HG02981 (cell line): ENCODE measurements around the gene FCRL2.

ENCODE experiments used
- ATAC-seq: cut with Tn5 transposase; IDR thresholded peaks from one replicate; pipeline ENCODE4 v1.9.1; 2021; ENCODE audit warnings: mild to moderate bottlenecking, moderate library complexity; ENCODE audit not compliant: unreplicated experiment

The FCRL2 gene, protein sequence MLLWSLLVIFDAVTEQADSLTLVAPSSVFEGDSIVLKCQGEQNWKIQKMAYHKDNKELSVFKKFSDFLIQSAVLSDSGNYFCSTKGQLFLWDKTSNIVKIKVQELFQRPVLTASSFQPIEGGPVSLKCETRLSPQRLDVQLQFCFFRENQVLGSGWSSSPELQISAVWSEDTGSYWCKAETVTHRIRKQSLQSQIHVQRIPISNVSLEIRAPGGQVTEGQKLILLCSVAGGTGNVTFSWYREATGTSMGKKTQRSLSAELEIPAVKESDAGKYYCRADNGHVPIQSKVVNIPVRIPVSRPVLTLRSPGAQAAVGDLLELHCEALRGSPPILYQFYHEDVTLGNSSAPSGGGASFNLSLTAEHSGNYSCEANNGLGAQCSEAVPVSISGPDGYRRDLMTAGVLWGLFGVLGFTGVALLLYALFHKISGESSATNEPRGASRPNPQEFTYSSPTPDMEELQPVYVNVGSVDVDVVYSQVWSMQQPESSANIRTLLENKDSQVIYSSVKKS

DNA sequence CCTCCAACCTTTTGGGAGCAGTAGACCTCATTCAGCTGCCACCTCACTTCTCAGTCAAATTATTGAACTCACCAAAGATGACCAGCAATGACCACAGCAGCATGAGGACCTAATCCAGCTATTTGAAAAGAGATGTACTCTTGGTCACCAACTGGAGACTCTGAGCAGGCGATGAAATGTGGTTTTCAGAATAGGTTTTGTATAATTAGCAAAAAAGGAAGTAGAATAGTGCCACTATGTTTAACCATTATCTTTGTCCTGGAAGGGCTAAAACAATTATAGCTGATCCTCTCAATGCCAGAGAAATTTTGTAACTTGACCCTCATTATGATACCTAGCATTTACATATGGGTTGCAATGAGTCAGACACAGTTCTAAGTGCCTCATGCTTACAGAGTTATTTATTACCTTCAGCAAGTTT, at the start of gene FCRL2:
TSS of gene FCRL2 (minus strand) at position 162 of the 421 bp plus-strand sequence. CDS start at position 103, 59 bp downstream.
- peak; percentile 75 for ATAC-seq

DNA sequence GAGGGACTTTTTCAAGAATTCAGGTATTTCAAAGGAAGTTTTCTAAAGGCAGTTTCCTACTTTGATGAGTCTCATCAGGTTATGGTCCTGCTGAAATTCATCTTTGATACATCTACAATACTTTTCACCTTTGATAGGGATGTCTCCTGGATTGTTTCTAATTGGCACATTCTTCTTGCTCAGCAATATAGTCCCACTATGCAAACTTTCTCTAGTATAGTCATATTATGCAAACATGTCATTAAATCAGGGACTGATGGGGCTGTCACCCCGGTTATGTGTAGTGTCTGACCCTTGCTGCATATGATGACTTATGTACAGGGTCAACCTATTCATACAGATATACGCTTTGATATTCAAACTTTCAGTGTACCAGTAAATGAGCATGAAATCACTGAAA, 43.4 kb upstream of the FCRL2 start:
- no peak for ATAC-seq

DNA sequence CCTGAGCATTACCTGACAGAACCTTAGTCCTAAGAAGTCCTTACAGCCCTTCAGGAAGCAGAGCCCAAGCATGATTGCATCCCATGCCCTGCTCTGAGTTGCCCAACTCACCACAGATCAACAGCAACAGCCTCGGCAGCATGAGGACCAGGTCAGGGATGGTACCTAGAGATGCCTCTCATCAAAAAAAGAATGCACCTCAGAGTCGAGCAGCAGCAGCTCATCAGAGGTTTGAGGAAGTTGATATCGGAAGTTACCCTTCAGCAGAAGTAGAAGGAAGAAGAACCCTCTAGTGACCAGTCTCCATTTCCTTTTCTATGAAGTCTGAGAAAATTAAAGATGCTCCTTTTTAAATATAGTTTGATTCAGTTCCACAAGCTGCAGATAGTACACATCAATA, 43.0 kb upstream of the FCRL2 start, which contains the start of gene FCRL1:
TSS of gene FCRL1 (minus strand) at position 225 of the 400 bp plus-strand sequence. CDS start at position 142, 83 bp downstream.
- no peak for ATAC-seq

DNA sequence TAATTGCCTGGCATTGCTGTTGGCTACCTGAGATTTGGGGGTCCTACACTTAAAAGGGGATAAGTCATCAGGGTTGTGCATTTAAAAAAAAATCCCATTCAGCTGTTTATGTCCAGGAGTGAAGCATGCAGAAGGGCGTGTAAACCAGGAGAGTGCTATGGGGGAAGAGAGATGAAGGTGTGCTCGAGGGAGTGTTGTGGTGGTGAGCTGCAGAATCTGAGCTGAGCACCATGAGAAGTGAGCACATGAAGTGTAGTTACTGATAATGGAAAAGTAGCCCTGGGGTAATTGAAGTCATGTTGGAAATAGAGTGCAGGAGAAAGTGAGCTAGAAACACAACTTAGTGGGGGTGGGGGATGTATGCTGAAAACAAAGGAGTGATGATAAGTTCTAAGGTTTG, 42.3 kb upstream of the FCRL2 start:
- no peak for ATAC-seq

DNA sequence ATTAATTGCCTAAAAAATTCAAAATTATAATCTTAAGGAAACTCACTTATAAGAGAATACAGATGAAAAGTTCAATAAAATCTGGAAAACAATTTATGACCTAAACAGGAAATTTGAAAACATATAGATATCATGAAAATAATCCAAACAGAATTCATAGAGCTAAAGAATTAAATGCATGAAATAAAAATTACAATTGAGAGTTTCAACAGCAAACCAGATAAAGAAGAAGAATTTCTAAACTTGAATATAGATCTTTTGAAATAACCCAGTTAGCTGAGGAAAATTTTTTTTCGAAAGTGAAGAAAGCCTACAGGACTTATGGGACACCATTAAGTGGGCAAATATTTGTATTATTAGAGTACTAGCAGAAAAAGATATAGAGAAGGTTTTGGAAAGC, 36.3 kb upstream of the FCRL2 start:
- no peak for ATAC-seq

DNA sequence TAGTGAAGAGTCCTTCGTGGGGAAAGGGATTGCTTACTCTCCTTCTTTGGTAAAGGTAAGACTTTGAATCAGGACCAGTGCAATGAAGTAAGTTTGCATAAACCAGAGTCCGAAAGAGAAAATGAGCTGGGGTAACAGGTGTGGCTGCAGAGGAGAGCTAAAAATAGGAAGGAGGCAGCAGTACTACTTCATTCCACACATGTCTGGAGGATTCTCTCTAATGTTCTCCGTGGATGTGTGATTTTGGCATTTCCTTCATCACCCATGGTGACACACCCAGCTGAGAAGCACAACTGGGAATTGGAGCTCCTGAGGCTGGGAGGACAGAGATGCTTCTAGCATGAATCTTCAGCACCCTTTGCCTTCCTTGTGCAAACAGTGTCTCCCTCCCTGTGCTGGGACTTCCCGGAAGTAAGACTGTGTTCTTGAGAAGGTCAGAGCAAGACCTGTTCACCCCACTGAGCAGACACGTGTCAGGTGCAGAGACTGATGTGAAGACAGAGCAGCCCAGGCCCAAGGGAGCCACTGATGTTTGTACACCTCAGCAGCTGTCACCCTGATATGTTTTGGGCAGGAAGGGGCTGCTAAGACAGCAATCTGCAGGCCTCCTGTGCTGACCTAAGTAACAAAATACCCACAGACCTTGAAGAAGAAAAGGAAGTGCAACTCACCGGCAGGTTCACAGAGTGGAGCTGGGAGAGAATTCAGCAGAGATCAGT, 29.7 kb upstream of the FCRL2 start:
- peak; percentile 87 for ATAC-seq

DNA sequence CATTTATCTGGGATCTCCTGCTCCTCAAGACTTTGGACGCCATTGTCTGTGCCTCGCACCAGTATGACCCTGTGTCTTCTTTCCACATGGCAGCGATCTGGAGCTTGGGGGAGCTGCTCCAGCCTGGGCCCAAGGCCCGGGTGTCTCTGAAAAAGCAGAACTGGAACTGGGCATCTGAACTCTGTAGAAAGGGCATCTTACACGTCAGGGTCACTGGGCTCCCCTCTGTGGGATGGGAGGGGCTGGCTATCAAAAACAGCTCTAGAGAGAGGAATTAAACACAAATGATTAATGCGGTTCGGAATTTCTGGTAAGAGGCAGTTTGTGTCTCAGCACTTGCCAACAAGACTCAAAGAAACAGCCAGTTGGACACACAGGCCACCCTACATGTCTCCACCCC, 26.9 kb upstream of the FCRL2 start:
- ATAC-seq = no peak

DNA sequence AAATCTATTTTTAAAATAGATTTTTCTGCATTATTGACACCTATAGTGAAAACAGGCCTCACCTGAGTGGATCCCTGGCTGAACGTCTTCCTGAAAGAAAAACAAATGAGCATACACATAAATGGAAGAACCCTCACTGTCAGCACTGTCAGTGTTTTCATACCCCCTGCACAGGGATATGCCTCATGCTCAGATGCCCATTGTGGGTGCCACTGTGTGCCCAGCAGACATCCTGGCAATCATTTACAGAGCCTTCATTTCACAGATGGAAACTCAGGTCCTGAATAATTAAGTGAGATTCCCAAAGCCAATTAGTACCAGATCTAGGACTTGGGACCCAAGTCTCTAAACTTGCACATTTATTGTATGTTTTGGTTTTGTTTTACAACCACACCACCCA, 23.1 kb upstream of the FCRL2 start:
- ATAC-seq = no peak

DNA sequence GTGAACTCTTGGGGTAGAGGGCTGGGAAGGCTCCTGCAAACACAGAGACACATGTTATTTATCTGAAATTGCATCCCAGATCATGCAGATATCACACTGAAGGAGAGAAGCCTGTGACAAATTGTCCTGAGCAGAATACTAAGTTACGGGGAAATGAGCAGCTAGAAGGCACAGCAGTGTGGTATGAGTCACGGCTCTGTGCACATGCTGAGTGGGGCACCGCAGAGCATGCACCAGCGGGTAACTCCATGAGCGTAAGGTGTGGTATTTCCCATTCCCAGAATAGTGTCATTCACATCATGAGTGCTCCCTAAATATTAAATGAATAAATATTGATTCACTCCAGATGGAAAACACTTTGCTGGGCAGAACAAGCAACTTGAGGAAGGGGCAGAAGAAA, 21.3 kb upstream of the FCRL2 start:
- ATAC-seq = no peak

DNA sequence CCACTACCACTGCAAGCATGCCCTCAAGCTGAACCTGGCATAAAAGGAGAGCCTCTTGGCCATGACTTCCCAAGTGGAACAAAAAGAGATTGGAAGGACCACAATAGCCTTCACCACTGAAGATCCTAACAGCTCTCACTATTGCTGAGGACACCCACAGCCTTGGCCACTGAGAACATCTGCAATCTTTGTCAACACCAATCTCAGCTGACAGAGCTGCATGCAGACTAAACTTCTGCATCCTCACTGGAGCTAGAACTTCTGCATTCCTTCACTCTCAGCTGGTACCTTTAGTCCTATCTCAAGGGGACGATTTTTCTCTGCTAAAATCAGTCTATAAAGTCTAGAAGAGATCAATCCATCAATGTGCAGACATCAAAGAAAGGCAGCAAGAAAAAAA, 8.3 kb upstream of the FCRL2 start:
- no peak for ATAC-seq

DNA sequence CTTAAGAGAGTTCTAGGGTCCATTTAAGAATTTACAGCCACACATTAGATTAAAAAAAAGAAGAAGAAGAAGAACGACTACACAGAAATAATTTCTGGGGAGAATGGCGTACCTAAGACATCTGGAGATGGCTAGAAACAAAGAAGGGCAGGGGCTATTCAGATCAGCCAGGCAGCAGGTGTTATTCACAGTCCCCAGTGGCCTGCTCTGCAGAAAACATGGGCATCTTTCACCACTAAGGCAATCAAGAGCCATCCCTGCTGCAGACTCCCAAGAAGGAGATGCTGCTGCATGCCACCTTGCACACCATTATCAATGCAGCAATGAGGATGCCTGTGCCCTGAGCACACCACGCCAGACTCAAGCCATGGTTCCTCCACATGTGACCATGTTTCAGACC, 7.9 kb upstream of the FCRL2 start:
- no peak for ATAC-seq

DNA sequence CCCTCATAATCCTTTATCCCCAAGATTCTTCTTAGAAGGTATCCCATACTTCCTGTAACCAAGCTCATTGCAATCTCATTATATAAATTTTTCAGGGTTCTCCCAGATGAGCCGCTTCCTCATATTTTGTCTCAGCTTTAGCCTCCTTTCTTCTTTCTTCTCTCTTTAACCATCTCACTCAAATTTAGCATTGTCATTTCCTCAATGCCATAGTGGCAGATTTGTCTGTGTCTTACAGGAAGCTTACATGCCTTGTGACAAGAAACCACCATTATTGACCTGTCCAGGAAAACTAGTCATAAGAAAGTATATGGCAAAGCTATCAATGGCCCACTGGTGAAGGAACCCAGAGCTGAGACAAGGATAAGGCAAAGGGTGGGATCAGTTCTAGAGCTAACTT, 6.0 kb upstream of the FCRL2 start:
- no peak for ATAC-seq

DNA sequence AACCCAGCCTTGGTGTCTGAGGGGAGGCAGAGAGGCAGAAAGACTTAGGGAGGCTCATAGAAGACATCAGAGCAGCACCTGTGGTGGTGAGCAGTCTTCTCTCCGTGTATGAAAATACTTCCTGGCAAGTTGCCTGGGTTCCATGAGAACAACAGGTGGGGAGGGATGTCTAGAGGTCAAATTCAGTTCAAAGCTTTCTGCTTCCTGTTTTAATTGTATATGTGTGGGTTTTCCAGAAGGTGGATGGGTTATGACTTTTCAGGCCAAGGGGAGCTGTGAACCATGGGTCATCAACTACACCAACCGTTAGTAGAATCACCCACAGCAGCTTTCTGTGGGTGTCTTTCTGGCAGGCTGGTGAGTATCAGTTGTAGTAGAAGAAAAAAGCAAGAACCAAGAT, 4.1 kb upstream of the FCRL2 start:
- peak; percentile 57 for ATAC-seq

DNA sequence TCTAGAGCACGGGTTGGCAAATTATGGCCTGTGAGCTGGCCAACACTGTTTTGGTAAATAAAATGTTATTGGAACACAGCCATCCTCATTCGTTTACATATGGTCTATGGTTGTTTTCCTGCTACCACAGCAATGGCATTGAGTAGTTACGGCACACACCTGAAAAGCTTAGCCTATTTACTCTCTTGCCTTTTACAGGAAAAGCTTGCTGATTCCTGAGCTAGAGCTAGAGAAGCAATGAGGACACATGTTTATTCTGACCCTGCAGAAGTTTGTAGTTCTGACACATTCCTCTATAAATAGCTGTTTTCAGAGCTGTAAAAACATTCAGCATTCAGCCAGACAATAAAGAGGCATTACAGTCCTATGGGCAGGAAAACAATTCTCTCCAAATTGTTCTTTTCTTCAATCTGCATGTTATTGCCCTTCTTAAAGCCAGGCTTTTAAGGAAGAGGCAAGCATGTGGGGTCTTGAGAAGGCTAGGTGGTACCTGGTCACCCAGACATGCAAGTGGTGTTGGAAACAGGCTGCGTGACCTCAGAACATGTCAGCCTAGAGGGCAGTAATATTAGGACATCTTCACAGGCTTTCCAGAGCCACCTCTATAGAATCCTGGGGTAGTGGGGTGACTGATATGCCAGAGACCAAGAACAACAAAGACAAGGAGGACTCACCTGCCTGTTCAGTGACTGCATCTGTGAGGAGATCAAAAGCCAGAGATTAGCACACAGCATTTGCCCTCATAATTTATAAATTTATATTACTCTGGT, 1.6 kb downstream of the FCRL2 start:
- ATAC-seq = no peak

DNA sequence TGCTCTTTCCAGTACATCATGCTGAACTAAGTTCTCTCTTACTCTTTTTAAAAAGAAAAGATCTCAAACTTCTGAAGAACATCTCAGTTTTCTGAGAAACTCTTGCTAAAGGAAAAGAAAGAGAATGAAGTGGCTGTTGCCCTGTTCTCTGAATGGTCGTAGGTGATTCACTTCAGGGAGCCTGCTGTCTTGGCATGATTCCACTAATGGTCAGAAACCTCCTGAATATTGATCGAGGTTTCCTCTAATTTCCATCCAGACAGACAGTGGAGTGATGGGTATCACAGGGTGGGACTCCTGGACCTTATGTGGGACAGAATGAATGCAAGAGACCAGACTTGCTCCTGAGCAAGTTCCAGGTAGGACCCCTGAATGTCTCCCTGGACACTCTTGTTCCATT, 2.5 kb downstream of the FCRL2 start:
- ATAC-seq = no peak

DNA sequence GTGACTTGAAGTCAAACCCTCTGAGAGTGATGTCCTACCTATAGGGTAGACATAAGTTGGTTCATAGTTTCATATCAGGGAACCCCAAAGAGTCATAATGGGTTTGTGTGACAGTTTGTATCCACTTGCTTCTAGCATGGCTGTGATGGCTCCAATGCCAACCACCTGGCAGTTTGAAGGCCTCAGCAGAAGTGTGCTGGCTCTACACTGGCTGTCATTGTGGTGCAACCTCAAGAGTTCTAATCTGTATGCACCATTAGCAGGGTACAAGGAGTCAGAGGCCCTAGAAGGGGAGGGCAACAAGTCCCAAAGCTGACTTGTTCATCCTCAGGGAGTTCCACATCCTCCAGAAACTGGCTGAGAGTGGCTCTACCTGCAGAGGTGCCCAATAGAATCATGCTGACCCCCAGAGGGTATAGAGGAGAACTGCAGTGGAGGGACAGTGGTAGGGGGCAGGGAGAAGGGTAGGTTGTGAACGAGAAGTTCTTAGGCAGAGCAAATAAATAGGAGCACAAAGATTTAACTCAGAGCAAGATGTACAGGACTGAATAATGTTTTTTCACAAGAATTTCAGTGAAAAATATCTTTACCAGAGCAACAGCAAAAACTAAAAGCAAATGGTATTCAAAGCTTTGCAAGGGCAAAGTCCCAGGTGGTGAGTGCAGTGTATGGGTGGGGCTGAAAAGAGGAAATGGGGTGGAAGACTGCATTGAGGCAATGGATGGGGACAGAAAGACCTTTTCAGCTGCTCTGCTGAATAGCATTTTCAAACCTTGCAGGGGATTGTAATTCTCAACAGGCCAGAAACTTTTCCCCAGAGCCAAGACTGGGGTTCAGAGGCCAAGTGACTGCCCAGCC, 3.2 kb downstream of the FCRL2 start:
- ATAC-seq = peak; percentile 42

DNA sequence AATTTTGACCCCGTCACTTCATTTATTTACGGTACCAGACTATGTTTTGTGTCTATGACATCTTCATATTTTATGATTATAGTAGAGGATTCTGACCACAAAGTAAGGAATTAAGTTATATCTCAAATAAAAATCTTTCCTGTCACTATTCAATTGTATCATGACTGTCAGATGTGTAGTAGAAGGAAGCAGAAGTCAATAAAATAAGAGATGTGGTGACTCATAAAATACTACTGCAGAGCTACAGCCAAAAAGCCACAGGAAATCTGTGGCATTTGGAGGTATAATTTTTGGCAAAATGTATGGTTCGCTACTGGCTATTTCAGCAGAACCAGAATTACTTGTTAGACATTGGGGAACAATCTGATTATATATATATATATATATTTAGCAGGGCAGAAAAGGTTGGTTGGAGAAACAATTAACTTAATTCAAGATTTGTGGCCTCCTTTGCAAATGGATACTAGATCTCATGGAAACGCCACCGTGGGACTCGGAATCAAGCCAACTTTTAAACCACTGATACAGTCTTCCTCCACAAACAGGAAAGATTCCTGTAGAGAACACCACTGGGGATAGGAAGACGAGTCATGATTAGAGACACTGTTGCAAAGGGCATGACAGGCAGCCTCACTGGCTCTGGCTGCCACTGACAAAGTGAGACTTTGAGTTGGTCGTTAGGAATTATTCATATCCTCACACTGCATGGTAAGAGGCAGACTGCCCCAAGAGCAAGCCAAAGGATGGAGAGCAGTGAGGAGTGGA, 5.1 kb downstream of the FCRL2 start:
- no peak for ATAC-seq

DNA sequence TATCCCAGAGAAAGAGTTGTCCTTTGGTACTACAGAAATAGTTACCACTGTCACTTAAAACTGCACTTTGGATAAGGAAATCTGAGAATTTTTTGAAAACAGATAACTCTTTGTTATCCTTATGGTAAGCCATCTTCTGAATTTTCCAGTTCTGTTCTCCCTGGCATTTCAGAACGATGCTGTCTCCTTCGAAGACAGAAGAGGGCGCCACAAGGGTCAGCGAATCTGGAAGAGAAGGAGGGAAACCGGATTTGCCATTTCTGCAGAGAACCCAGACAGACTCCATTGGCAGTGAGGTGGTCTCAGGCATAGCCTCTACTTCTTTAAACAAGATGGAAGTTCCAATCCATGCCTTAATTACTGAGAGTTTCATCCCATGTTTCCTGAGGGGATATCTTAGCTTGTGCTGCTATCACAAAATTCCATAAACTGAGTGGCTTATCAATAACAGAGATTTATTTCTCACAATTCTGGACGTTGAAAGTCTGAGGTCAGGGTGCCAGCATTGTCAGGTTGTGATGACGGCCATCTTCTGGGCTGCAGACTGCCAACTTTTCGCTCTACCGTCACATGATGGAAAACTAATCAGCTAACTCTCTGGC, 6.4 kb downstream of the FCRL2 start:
- ATAC-seq = no peak

DNA sequence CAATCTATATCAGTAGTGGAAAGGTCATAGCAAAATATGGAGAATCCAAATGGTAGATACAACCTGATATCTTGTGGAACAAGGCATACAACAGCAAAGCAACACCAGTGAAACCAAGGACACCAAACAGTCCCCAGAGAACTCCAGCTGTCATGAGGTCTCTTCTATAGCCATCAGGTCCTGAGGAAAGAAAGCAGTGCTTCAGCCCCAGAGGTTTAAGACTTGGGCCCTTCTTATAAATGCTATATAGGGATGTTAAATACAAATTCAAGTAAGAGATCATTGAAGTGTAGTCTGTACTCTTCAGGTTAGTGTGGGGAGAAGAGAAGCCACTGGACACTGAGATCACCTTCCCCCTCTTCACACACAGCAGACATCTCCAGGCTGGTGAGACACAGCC, 10.1 kb downstream of the FCRL2 start:
- ATAC-seq = no peak
